Stomach (tissue), 9 donors: ENCODE measurements around the gene MRPL48. TPM values are rescaled to one million over a fixed set of nuclear protein-coding genes. Genes with fewer than 3 reads are reported as not detected.
A peak's percentile ranks its signal among the peaks of the same experiment; 100 is the strongest.
"Not testable (repeated sequence)": the region's sequence is repeated elsewhere in the genome, so short reads cannot be mapped to it uniquely, and the experiment has no call there.

ENCODE experiments used
- DNase-seq, 2 donors: peaks; one replicate each; pipeline versions ENCODE4 v3.0.0 to v3.0.0-alpha.2; 2013 to 2019
- H3K27ac ChIP-seq, 5 donors: fragments of 200-600 bp in 4 of 5; sonication (generic) in 4 of 5; one replicate each; pipeline ENCODE4 v1.5.1; 2013 to 2019; ENCODE audit warnings: mild to moderate bottlenecking in 1 of 5, moderate library complexity in 1 of 5
- H3K27me3 ChIP-seq, 3 donors: fragments of 200-600 bp; sonication (generic); one replicate each; pipeline ENCODE4 v1.5.1; 2017 to 2019; ENCODE audit warnings: mixed run types in 1 of 3
- H3K36me3 ChIP-seq, 4 donors: fragments of 200-600 bp; sonication (generic); 1 replicate in 3 of 4; 2 replicates in 1 of 4; pipeline ENCODE4 v1.5.1; 2016 to 2019
- H3K4me1 ChIP-seq, 4 donors: fragments of 200-600 bp; sonication (generic); one replicate each; pipeline ENCODE4 v1.5.1; 2016 to 2019
- H3K4me3 ChIP-seq, 4 donors: fragments of 200-600 bp; sonication (generic) in 3 of 4; one replicate each; pipeline ENCODE4 v1.5.1; 2016 to 2019; ENCODE audit warnings: mild to moderate bottlenecking in 1 of 4
- H3K9me3 ChIP-seq, 4 donors: fragments of 200-600 bp; sonication (generic); one replicate each; pipeline ENCODE4 v1.5.1; 2016 to 2019
- CTCF ChIP-seq, 7 experiments: fragments of 450-650 bp in 4 of 7; fragments of 200-600 bp in 3 of 7; sonication (generic) in 3 of 7; IDR thresholded peaks; one replicate each; pipeline ENCODE4 v1.5.1; 2016 to 2019; ENCODE audit warnings: antibody characterized with exemption in 7 of 7, control low read depth in 2 of 7, mild to moderate bottlenecking in 1 of 7
- EP300 ChIP-seq: sonication (generic); formaldehyde crosslinking; IDR thresholded peaks from one replicate; pipeline ENCODE4 v1.6.1; 2017; ENCODE audit warnings: antibody characterized with exemption
- POLR2A ChIP-seq, 4 donors: fragments of 450-650 bp; IDR thresholded peaks; one replicate each; pipeline ENCODE4 v1.6.1; 2016; ENCODE audit warnings: antibody characterized with exemption in 4 of 4, control low read depth in 2 of 4, mild to moderate bottlenecking in 1 of 4, moderate library complexity in 1 of 4
- POLR2AphosphoS5 ChIP-seq, 3 donors: sonication (generic); formaldehyde crosslinking; IDR thresholded peaks; one replicate each; pipeline ENCODE4 v1.6.1; 2016; ENCODE audit warnings: antibody characterized with exemption in 3 of 3
- WGBS, 5 donors: extraction: QIAGEN DNeasy Blood & Tissue Kit in 3 of 5; methylation state at CpG; one replicate each; pipeline versions ENCODE4 v1.1.5 to v1.1.7; 2013 to 2018; 5-methylcytosine and 5-hydroxymethylcytosine counted together
- intact Hi-C: fragments of 100-400 bp; cut with DNase I; formaldehyde crosslinking; loops from one replicate; pipeline ENCODE4 v1.15.1; 2023; ENCODE audit warnings: low total_unique reads
- polyA plus RNA-seq, 3 donors: library from polyadenylated mRNA; stranded (reverse); fragments of 200-250 nt; gene quantifications; one replicate each; pipeline ENCODE4 v1.2.3, GENCODE V29; 2013
- total RNA-seq, 5 donors: library from RNA; depleted of rRNA; stranded (reverse); fragments of >200 nt; gene quantifications; one replicate each; pipeline versions ENCODE4 v1.1.0 to v1.2.3, GENCODE V29; 2014 to 2016
- donor health status: healthy with polysubstance abuse.
- donor health status: Bipolar disorder and iron deficiency.
- donor health status: healthy.

The MRPL48 gene
- total and polyA plus RNA-seq, 8 donors: 1.2 to 118 (median 31.0) TPM

- Histone ChIP-seq H3K4me1 (peaks cover 10 to 28% (median 24%) of the 10 kb centered on the region in 4 donors), H3K4me3 (no peak overlapping the region), H3K36me3 (no peaks in the 10 kb centered on the region), H3K27ac (no peak overlapping the region), H3K9me3 (no peaks in the 10 kb centered on the region), H3K27me3 (no peaks in the 10 kb centered on the region)
- DNase-seq: no peak
- no peak for TF ChIP-seq CTCF (IDR thresholded peaks at IDR 0.05)
- TF ChIP-seq POLR2A (IDR thresholded peaks at IDR 0.05): no peak
- no peak for TF ChIP-seq EP300
- TF ChIP-seq POLR2AphosphoS5 (IDR thresholded peaks at IDR 0.05): no peak
- 85 to 100% (median 93%) methylated on average over 1 of the region's 1 CpG for WGBS, 5 donors
- intact Hi-C loops: no loop called here
These were observed 2.9 kb upstream of the MRPL48 start for GRCh38 chr11:73784734-73785133.

GRCh38 chr11:73785467-73785866 is 2.2 kb upstream of the MRPL48 start:
- intact Hi-C loops, H3K27me3 ChIP-seq, H3K4me3 ChIP-seq, H3K9me3 ChIP-seq, H3K27ac ChIP-seq, H3K36me3 ChIP-seq, DNase-seq: not testable (repeated sequence)
- peaks cover 5 to 23% (median 19%) of the 10 kb centered on the region in 4 donors for H3K4me1 ChIP-seq

- H3K27me3 ChIP-seq: no peaks in the 10 kb centered on the region
- peak overlapping the region; percentile 75 to 82 (median 80) for H3K4me3 ChIP-seq
- WGBS, 5 donors: 27 to 49% (median 33%) methylated on average over 17 of the region's 17 CpGs
- intact Hi-C loops: no loop called here
- no peak for TF ChIP-seq EP300
- no peak for TF ChIP-seq POLR2AphosphoS5 (IDR thresholded peaks at IDR 0.05)
- no peak for TF ChIP-seq POLR2A (IDR thresholded peaks at IDR 0.05)
- TF ChIP-seq CTCF (IDR thresholded peaks at IDR 0.05): no peak
- H3K27ac ChIP-seq: peak overlapping the region; percentile 82 to 94 (median 91)
- H3K36me3 ChIP-seq: no peaks in the 10 kb centered on the region
- H3K9me3 ChIP-seq: no peaks in the 10 kb centered on the region
- DNase-seq: no peak
- H3K4me1 ChIP-seq: peaks cover 5 to 26% (median 20%) of the 10 kb centered on the region in 4 donors
These were observed 527 bp upstream of the MRPL48 start for GRCh38 chr11:73787051-73787642.

- Histone ChIP-seq H3K9me3 (no peaks in the 10 kb centered on the region), H3K27me3 (no peaks in the 10 kb centered on the region), H3K27ac (peak overlapping the region in 4 of 5 donors; percentile 86 to 94 (median 92)), H3K4me3 (no peak overlapping the region), H3K4me1 (peaks cover 5 to 32% (median 22%) of the 10 kb centered on the region in 4 donors), H3K36me3 (no peaks in the 10 kb centered on the region)
- intact Hi-C loops: no loop called here
- no peak for TF ChIP-seq POLR2A (IDR thresholded peaks at IDR 0.05)
- TF ChIP-seq EP300: no peak
- TF ChIP-seq CTCF (IDR thresholded peaks at IDR 0.05): no peak
- no peak for TF ChIP-seq POLR2AphosphoS5 (IDR thresholded peaks at IDR 0.05)
- 50 to 68% (median 64%) methylated on average over 5 of the region's 5 CpGs for WGBS, 5 donors
- peak in 1 of 2 donors; percentile 10 for DNase-seq
These were observed 1.6 kb downstream of the MRPL48 start for GRCh38 chr11:73789279-73789670.

- H3K9me3 ChIP-seq: no peaks in the 10 kb centered on the region
- H3K27me3 ChIP-seq: no peaks in the 10 kb centered on the region
- intact Hi-C loops: no loop called here
- no peak for DNase-seq
- H3K4me1 ChIP-seq: peaks cover 5 to 26% (median 14%) of the 10 kb centered on the region in 4 donors
- TF ChIP-seq EP300: no peak
- TF ChIP-seq POLR2AphosphoS5 (IDR thresholded peaks at IDR 0.05): no peak
- TF ChIP-seq CTCF (IDR thresholded peaks at IDR 0.05): no peak
- no peak for TF ChIP-seq POLR2A (IDR thresholded peaks at IDR 0.05)
- H3K27ac ChIP-seq: no peak overlapping the region
- H3K4me3 ChIP-seq: no peak overlapping the region
- peaks cover 5 to 19% (median 19%) of the 10 kb centered on the region in 4 donors for H3K36me3 ChIP-seq
These were observed 4.9 kb downstream of the MRPL48 start for GRCh38 chr11:73792584-73792983.
